Measurements from ENCODE around the gene OAS2. TPM values are rescaled to one million over a fixed set of nuclear protein-coding genes. Genes with fewer than 3 reads are reported as not detected.

Gene OAS2
- total and polyA plus RNA-seq, 2 of the 4 experiments (the other 2 are of a cell fraction): under 0.01 TPM; not detected in 1

- no peak overlapping the region for H2BK5ac ChIP-seq (ENCODE audit: low read depth, low read length, poor library complexity, severe bottlenecking)
- no peak overlapping the region for H2AFZ ChIP-seq (replicated peaks; ENCODE audit: low read length, poor library complexity)
- no peak overlapping the region for H3K4me3 ChIP-seq (ENCODE audit: insufficient read depth, low read depth, low read length)
- no peak overlapping the region for H2BK120ac ChIP-seq (ENCODE audit: low read depth, low read length)
- no peak overlapping the region for H2AK9ac ChIP-seq (replicated peaks; ENCODE audit: low read depth, low read length, poor library complexity)
- DNase-seq (no peak), ATAC-seq (ENCODE audit: low read depth) (no peak)
- no TSS peak for BruUV-seq (replicated peaks)
- no peak overlapping the region for H3K27ac ChIP-seq (ENCODE audit: insufficient read depth, low read length)
- no peaks in the 10 kb centered on the region for H3K27me3 ChIP-seq (ENCODE audit: control insufficient read depth, insufficient read depth, low read length)
- H3K56ac ChIP-seq (ENCODE audit: extremely low read depth, insufficient read depth, low read length): no peak overlapping the region
- no peak overlapping the region for H3K9ac ChIP-seq (ENCODE audit: low read depth, low read length)
- H3K4me2 ChIP-seq (ENCODE audit: low read depth, low read length): no peak overlapping the region
- TF ChIP-seq MAFK (IDR thresholded peaks at IDR 0.05; ENCODE audit: low read depth, low read length): no peak
- no peak for TF ChIP-seq RFX5 (IDR thresholded peaks at IDR 0.05; ENCODE audit: low read depth, low read length)
- TF ChIP-seq MXI1 (IDR thresholded peaks at IDR 0.05; ENCODE audit: borderline replicate concordance, low read depth, low read length): no peak
- TF ChIP-seq BHLHE40 (IDR thresholded peaks at IDR 0.05; ENCODE audit: low read depth, low read length): no peak
- no peak for TF ChIP-seq NFE2L2 (IDR thresholded peaks at IDR 0.05; ENCODE audit: low read depth, low read length)
- TF ChIP-seq MAZ (IDR thresholded peaks at IDR 0.05; ENCODE audit: borderline replicate concordance, low read depth, low read length): no peak
- no peak for TF ChIP-seq RCOR1 (IDR thresholded peaks at IDR 0.05; ENCODE audit: insufficient replicate concordance, low read length)
- TF ChIP-seq POLR2A (IDR thresholded peaks at IDR 0.05; ENCODE audit: low read depth, low read length): no peak
- no peak for TF ChIP-seq USF2 (IDR thresholded peaks at IDR 0.05; ENCODE audit: low read depth, low read length)
- no peak for TF ChIP-seq ELK1 (IDR thresholded peaks at IDR 0.05; ENCODE audit: borderline replicate concordance, low read depth, low read length)
- no peak for TF ChIP-seq RAD21 (IDR thresholded peaks at IDR 0.05; ENCODE audit: low read length)
- no peak for TF ChIP-seq CEBPB (IDR thresholded peaks at IDR 0.05; ENCODE audit: low read depth, low read length)
- no peak for TF ChIP-seq CHD1 (IDR thresholded peaks at IDR 0.05; ENCODE audit: low read depth, low read length)
- no peak for TF ChIP-seq SMC3 (IDR thresholded peaks at IDR 0.05; ENCODE audit: low read depth, low read length)
- no peak for TF ChIP-seq CTCF (conservative IDR thresholded peaks at IDR 0.05; ENCODE audit: low read depth, low read length)
- no peak for TF ChIP-seq FOS (IDR thresholded peaks at IDR 0.05; ENCODE audit: low read depth, low read length)
- ChIA-PET CTCF (interaction anchor here (1.0 kb wide), 1 partner anchor 18 kb away, joined by 4 read pairs; no protein-coding TSS in a partner anchor), POLR2A (ENCODE audit: unreplicated experiment) (no interaction called here)
- H4K20me1 ChIP-seq (ENCODE audit: insufficient read depth, low read length): no peaks in the 10 kb centered on the region
- no peak overlapping the region for H4K5ac ChIP-seq (ENCODE audit: low read depth, low read length)
- no peak overlapping the region for H3K14ac ChIP-seq (replicated peaks; ENCODE audit: low read depth, low read length)
- H2BK20ac ChIP-seq (ENCODE audit: low read depth, low read length): no peak overlapping the region
- no peak overlapping the region for H2AK5ac ChIP-seq (ENCODE audit: low read depth, low read length)
- no peaks in the 10 kb centered on the region for H3K9me3 ChIP-seq (ENCODE audit: control insufficient read depth, insufficient read depth, low read length)
- H3K79me1 ChIP-seq (ENCODE audit: low read depth in 1 of 2, low read length in 2 of 2): no peaks in the 10 kb centered on the region
- H4K91ac ChIP-seq (ENCODE audit: insufficient read depth, low read depth, low read length): no peak overlapping the region
- dilution Hi-C loops (cut with HindIII; ENCODE audit: low sequenced_read_pairs, unreplicated experiment) (no loop called here), in situ Hi-C loops (cut with MboI; ENCODE audit: low sequenced_read_pairs) (no loop called here), intact Hi-C loops (cut with micrococcal nuclease) (no loop called here)
- H4K8ac ChIP-seq (ENCODE audit: low read depth in 2 of 2, low read length in 2 of 2): no peak overlapping the region
- no peak overlapping the region for H2BK15ac ChIP-seq (ENCODE audit: low read depth, low read length)
- no peak overlapping the region for H3K4ac ChIP-seq (ENCODE audit: low read depth, low read length)
- H3K18ac ChIP-seq (ENCODE audit: low read depth, low read length): no peak overlapping the region
- H3K23ac ChIP-seq (ENCODE audit: low read depth, low read length): no peak overlapping the region
- H3K9me1 ChIP-seq (ENCODE audit: insufficient read depth, low read length): no peaks in the 10 kb centered on the region
- H3K4me1 ChIP-seq (ENCODE audit: control insufficient read depth, insufficient read depth, low read length): no peaks in the 10 kb centered on the region
- no CpG with 5 or more reads among the region's 2 CpGs for WGBS, 2 experiments (ENCODE audit: extremely low coverage in 2 of 2, insufficient read length in 1 of 2)
- no peaks in the 10 kb centered on the region for H3K36me3 ChIP-seq (ENCODE audit: control insufficient read depth, insufficient read depth, low read length)
Observed at GRCh38 chr12:113010701-113011100, 32.4 kb downstream of the OAS2 start.
